Measurements from ENCODE around the gene STARD3NL.

The STARD3NL gene

DNA sequence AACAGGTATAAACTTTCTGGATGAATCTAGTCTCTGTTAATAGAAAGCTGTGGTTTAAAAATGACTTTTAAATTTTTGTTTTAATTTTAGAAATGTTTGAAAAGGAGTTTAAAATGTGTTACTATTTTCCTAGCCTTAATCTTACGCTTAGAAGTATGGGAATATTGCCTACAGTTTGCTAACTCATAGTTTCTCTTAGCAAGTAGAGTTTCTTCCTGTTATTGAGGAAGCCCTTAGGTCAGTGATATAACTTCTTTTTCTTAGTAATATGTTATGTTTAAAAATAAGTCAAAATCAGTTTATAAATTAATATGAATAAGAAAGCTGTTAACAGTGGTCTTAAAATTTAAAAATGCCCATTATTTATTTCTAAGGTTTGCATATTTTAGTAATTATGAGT lies 3.1 kb downstream of the STARD3NL start:
- no peak for DNase-seq (ENCODE audit: low read depth, low spot score)
- H3K27ac ChIP-seq = no peak overlapping the region

DNA sequence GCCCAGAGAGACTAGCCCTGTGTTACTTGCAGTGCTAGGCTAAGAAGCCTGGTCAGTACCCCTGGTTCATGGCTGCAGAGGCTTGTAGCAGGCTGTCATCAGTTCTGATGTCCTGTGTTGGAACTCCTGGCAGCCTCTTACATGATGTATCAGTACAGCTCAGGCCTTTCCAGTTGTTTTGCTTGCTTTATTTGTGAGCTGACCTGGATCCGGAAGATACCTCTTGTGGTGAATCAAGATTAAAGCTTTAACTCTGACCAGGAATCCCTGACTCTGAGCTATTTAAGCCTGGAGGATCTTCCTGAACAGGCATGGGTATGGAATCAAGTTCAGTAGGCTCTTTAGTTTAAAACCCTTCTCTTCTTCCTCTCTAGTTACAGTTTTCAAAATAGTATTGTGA lies 4.4 kb downstream of the STARD3NL start:
- no peak overlapping the region for H3K27ac ChIP-seq
- DNase-seq (ENCODE audit: low read depth, low spot score) = no peak

DNA sequence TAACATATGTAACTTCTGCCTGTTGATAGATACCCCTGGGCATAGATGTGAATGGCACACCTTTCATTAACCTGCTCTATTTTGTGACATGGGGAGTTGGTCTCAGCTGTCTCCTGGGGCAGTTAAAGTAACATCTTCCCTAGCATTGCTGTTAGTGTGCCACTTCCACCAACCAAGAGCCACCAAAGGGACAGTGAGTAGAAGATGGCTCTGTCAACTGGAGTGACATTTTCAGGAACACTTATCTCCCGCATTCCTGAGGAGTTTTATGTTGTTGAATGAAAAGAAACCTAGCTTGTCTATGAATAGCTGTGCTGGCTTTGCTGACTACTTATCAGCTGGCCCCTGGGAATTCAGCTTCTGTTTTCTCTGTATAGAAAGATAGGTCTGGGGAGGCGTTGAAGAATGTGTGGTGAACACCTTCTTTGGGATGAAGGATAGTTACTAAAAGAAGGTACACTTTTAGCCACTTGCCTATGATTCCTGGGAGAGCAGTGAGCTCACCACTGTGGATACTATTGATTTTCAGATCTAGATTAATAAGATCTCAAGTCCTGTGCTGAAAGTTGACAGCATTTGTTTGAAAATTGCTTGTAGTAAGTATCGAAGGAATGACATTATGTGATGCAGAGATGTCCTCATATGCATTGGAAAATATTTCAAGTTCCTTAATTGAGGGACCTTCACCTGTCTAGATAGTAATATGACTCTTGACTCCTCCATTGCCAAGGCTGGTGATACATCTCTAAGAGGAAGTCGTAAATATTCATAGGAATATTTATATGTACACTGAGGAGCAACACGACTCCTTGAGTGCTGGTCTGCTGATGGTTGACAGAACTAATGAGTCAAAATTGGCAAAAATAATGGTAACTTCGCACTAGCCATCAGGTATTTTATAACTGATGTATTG lies 7.6 kb downstream of the STARD3NL start:
- DNase-seq (ENCODE audit: low read depth, low spot score) = no peak
- no peak overlapping the region for H3K27ac ChIP-seq

DNA sequence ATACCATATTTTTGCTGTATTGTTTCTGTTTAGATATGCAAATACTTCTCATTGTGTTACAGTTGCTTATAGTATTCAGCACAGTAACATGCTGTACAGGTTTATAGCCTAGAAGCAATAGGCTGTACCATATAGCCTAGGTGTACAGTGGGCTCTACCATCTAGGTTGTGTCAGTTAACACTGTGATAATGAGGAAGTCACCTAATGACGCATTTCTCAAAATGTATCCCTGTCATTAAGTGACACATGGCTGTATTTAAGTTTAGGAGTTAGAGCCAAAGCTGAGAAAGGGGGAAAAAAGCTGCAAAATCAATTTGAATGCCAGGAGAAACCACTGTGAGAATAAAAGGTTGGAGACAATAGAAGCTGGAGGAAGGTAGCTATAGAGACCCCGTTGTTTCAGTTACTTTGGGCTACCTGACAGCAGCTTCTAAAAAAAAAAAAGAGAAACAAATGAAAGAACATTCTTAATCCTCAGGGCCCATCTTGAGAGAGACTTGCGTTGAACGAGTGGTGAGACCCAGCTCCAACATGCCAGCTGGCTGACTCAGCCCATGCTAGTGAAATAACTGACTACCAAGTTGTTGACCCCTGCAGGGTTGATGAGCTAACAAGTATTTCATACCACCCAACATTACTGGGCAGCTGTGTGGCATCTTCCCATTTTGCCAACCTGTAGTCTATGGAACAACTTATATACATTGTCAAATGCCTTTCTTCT lies 8.7 kb downstream of the STARD3NL start:
- peak overlapping the region; percentile 38 for H3K27ac ChIP-seq
- DNase-seq (ENCODE audit: low read depth, low spot score) = no peak

DNA sequence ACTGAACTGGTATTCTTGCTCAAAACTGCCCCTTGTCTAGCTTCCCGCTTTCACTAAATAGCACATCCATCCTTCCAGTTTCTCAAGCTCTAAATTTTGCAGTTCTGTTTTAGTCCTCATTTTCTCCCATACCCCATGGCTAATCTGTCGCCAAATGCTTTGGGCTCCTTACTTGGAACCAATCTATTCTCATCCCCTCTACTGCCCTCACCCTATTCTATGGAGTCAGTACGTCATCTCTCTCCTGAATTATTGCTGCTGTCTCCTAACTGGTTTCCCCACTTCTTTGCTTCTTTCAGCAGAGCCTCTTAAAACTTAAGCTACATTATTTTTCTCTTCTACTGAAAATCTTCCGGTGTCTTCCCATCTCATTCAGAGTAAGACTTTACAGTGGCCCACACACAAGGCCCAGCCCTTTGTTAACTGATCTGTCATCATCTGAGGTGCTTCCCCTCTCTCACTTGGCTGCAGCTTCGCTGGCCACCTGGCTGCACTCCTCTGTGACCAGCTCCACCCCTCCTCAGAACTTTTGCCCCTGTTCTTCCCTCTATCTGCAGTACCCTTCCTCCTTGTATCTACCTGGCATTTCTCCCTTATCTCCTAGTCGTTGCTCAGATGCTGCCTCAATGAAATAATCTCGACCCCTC lies 9.9 kb downstream of the STARD3NL start:
- DNase-seq (ENCODE audit: low read depth, low spot score) = no peak
- no peak overlapping the region for H3K27ac ChIP-seq

DNA sequence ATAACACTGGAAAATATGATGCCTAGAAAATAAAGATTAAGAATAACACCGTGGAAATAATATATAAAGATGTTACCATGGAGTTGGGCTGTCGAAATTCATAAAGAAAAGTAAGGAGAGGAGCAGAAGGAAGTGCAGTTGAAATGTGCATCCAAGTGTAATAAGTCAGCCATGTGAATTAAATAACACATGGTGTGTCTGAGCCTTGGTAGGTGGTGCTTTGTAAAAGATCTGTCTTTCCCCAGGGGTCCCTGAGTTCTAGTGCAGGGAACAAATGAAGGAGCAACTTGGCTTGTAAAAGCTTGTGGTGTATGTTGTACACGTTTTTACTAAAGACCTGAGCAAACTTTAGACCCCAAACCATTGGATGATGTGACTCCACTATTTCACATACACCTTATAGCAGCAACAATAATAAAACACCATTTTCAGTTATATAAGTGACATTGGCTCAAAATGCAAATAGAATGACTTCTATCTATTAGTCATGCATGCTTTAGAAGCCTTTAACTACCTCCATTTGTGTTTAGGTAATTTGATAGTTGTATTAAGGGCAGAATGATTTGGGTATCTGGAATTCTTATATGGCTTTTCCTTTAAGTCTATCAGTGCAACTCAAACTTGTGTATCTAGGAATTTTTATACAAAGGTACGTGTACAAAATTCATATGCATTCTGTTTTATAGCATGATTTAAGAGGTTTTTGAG lies 11.3 kb downstream of the STARD3NL start:
- no peak for DNase-seq (ENCODE audit: low read depth, low spot score)
- no peak overlapping the region for H3K27ac ChIP-seq

DNA sequence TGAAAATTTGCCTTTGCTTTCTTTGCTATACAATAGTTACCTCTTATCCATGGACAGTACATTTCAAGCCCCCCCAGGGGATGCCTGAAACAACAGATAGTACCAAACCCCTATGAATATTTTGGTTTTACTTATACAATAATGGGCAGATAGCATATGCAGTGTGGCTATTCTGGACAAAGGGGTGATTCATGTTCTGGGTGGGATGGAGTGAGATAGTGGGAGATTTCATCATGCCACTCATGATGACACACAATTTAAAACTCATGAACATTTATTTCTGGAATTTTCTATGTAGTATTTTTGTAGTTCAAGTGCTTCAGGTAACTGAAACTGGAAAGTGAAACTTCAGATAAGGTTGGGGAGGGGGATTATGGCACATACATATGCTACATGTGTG lies 12.0 kb downstream of the STARD3NL start:
- no peak overlapping the region for H3K27ac ChIP-seq
- no peak for DNase-seq (ENCODE audit: low read depth, low spot score)

DNA sequence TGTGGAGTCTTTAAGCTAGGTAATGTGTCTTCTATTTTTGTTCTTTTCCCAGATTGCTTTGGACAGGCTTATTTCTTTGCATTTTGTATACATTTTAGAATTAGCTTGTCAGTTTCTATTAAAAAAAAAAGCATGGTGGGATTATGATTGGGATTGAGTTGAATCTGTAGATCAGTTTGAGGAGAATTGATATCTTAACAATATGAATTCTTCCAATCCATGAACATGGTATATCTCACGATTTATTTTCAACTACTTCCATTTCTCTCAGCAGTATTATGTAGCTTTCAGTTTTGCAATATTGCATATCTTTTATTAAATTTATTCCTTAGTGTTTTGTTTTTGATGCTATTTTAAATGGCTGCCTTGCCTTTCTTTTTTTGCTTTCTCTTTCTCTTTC lies 13.7 kb downstream of the STARD3NL start:
- DNase-seq (ENCODE audit: low read depth, low spot score) = no peak
- no peak overlapping the region for H3K27ac ChIP-seq

DNA sequence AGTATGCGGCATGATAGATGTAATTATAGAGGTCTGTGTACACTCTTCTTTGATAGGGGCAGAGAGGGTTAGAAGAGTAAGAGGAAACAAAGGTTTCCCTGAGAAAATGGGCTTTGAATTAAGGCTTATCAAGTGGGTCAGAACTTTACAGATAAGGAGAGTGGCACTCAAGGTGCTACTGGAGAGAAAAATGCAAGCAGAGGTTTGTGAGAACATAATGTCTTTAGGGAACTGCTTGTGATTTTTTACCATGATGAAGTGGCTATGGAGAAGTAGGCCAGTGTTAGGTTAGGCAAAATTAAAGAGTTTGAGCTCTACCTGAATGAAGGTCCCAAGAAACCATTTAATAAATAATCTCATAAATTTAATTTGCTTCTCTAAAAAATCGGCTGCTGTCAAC lies 14.3 kb downstream of the STARD3NL start:
- no peak overlapping the region for H3K27ac ChIP-seq
- no peak for DNase-seq (ENCODE audit: low read depth, low spot score)

DNA sequence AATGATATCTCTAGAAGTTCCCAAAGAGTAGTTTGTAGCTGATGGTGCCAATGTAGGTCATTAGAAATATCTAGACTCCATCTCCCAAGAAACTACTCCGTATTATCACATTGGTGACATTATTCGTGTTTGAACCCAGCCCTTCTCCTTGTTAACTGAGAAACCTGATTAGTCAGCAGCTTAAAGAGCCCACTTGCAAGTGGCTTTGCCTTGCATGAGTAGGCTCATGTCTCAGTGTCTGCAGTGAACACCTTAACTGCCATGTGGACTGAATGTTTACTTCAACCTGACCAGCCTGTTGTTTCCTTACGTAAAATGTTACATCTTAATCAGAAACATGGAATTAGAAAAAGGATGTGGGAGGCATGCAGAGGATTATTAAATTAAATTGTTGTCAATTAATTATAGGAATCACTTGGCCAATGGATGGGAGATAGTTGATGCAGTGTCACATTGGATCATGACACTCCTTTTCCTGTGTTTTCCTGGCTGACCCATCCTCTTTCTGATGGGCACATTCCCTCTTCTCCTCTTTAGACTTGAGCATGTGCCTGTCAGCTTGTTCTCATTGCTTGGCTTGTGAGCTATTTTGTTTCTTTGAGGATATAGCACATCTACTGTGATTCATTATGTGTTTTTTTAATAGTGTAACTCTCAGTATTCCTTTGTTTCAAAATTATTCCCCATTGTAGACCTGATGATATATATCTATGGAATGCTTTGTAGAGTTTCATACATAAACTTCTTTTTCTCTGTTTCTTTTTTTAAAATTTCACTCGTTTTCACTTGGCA lies 18.0 kb downstream of the STARD3NL start:
- no peak for DNase-seq (ENCODE audit: low read depth, low spot score)

DNA sequence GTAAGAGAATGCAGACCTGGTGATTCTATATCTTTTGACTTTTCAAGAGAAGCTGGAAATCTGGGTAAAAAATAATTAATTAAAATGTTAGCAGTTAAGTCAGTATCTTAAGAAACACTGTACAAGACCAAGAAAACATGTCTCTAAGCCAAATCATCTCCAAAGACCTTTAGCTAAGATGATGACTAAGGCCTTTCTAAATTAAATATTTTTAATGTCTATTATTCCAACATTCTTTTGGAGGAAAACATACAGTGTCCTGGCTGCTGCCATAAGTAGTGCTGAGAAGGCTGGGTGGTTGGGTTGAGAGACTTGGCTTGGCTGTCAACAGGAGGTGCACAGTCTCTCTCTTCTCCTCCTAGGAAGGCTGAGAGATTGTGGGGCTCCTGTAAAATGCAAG lies 20.3 kb downstream of the STARD3NL start:
- no peak for DNase-seq (ENCODE audit: low read depth, low spot score)
- no peak overlapping the region for H3K27ac ChIP-seq

More for the DNA sequence above, 18.0 kb downstream of the STARD3NL start:
- H3K27ac ChIP-seq = peak overlapping the region; percentile 68

DNA sequence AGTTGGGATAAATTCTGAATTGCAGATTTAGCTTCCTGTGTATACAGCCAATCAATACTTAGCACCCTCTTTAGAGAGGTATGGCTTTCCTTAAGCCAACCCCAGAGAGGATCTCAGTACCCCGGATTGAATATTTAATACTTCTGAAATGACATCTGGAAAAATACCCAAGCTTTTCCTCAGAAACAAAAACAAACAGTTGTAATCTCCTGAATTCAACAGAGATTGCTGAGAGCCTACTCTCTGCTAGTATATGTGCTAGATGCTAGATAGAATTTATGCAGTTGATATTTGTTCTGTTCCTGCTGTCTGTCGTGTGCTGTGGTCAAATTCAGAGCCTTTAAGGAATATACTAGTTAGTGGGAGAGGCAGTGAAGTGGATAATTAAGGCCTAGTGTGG lies 21.1 kb downstream of the STARD3NL start:
- no peak overlapping the region for H3K27ac ChIP-seq
- DNase-seq (ENCODE audit: low read depth, low spot score) = no peak

DNA sequence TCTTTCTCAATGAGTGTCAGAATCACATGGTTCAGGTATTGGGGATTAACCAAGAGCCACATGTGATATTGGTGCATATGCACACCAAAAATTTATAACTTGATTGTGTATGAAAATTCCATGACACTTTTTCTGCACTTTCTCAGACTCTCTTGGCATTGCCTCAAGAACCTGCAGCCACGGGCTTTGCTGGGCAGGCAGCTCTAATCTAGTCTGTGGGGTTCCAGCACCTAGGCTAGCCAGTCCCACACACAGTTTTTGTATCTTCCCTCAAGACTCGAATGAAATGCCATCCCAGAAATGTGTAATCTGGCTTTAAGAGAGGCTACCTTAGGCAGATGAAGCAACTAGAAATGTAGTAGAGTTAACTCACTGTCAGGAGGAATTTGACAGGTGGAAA lies 21.7 kb downstream of the STARD3NL start:
- no peak overlapping the region for H3K27ac ChIP-seq
- DNase-seq (ENCODE audit: low read depth, low spot score) = no peak

DNA sequence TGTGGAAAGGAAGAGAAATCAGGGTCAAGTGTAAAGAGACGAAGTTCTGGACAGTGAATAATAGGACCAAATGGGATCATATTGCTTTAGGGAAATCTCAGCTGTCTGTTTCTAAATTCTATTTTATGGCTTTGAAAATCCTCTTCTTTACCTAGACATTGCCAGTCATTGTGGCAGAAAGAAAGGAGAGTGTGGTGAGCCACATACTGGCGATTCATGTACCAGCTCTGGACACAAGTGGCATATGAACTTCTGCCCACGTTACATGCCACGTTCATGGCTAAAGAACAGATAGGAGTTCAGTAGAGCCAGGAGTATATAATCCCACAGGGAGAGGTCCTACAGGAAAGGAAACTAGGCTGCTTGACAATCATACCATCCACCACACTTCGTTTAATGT lies 28.0 kb downstream of the STARD3NL start:
- no peak for DNase-seq (ENCODE audit: low read depth, low spot score)
- H3K27ac ChIP-seq = no peak overlapping the region

DNA sequence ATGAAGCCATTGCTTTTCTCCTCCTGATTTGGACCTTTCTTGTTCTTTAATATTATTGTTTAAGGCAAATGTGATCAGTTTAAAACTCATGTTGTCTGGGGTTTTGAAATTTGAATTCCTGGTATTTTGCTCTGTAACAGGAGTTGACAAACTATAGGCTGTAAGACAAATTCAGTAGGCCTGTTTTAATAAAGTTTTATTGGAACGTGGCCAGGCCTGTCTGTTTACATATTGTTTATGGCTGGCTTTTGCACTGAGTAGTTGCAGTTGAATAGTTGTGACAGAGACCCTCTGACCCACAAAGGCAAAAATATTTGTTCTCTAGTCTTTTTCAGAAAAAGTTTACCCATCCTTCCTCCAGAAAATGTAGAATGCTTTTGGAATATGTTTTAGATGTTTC lies 29.8 kb downstream of the STARD3NL start:
- H3K27ac ChIP-seq = no peak overlapping the region
- no peak for DNase-seq (ENCODE audit: low read depth, low spot score)

DNA sequence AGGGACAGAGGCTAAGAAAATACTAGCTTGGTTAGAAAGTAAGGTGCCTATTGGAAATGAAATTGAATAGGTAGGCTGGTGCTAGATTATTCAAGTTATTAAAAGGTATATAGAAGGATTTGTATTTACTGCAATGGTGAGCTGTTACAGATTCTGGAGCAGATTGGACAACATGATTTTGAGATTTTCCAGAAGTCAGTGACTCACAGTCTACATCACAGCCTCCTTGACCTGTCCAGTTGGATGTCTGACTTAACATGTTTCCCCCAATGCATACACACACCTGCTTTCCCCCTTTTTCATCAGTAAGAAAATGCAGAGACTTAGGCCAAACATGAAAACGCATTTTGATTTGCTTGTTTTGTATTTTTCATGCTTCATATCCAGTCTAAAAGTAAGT lies 33.4 kb downstream of the STARD3NL start:
- no peak for DNase-seq (ENCODE audit: low read depth, low spot score)
- no peak overlapping the region for H3K27ac ChIP-seq

DNA sequence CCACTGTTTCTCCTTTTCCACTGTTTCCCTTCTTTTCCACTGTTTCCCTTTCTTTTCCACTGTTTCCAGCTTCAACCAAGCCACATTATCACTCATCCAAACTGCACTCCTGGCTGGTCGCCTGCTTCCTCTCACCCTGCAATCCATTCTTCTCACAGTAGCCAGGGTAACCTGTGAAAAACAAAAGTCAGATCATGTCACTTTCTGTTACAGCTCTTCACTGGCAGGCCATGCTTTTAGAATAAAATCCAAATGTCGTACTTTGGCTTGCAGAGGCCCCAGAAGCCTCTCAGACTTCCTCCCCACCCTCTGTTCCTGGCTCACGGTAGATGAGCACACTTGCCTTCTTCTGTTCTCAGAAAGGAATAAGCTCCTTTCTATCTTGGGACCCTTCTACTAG lies 33.9 kb downstream of the STARD3NL start:
- no peak overlapping the region for H3K27ac ChIP-seq
- no peak for DNase-seq (ENCODE audit: low read depth, low spot score)

DNA sequence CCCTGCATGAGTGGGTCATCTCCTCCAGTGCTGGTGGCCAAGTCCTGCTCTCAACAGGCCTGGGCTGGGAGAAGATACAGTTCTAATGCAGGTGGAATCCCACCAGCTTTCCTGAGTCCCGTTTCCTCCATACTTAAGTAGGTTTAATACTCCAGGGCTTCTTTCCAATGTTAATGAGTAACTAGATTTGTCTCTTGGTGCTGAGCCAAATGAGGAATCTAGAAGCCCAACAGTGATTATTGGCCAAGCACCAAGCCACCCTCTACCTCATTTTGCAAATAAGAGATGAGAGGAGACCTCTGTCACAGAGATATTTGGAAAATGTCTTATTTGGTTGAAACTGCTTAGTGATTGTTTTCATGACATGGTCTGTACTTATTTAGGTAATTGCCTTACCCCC lies 37.1 kb downstream of the STARD3NL start:
- no peak for DNase-seq (ENCODE audit: low read depth, low spot score)
- no peak overlapping the region for H3K27ac ChIP-seq

DNA sequence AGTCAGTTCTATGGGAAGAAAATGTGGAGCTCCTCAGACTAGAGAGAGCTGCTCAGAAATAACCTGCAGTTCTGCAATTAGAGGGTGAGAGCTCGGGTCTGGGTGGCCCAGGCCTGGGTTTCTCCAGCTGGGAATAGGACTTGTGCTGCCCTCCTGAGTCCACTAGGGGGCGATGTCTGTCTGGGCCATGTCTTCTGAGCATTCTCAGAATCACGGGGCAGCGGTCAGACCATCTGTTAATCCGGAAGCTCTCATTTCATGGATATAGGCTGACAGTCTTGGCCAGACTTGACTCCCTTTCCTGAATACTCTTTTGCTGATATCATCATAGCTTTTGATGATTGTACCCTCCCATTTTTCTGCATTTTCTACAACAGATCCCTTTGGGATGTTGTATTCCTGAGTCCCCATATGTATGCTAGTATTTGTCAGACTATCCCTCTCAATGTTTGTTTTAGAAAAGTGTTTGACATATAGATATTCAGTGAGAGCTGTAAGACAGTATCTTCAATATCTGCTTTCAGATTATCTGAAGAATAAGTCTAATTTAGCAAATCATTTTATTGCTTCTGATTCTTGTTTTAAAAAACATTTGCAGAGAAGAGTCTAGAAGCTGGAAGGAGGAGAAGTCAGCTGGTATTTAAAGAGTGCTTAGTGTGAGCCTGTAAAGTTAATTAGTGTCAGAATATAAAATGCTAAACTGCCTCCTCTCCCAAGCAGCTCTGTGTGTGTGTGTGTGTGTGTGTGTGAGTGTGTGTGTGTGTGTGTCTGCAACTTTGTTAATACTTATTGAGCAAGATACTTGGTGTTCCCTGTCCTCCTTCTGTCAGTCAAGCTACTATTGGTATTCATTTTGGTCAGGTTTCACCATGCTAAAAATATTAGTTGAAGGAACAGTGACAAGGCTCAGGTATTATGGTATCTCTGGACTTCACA lies 38.0 kb downstream of the STARD3NL start:
- no peak overlapping the region for H3K27ac ChIP-seq
- DNase-seq (ENCODE audit: low read depth, low spot score) = no peak
